Measurements from ENCODE around the gene THAP12. TPM values are rescaled to one million over a fixed set of nuclear protein-coding genes. Genes with fewer than 3 reads are reported as not detected.

THAP12 gene
- total and polyA plus RNA-seq, 2 experiments from 2014 or later, result 22.6 to 39.0 TPM

DNA sequence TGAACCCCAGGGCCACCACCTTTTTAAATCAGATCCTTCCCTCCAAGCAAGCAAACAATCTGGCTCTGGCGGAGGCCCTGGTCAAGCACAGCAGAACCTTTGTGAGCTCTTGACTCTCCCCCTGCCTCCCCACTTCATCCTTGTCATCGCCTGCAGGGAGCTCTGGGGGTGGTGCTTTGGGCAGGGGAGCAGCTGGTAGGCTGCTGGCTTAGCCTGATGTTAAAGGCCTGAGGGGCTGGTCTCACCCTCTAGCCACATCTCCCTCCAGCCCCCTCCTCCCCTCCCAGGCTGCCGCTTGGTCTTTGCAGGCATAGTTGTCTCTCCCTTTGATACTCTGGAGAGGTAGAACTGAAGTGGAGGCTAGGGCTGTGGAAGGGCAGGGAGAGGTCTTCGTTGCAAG lies 50.9 kb downstream of the THAP12 start:
- no peak for DNase-seq
- no peak overlapping the region for H3K27ac ChIP-seq
- H3K4me1 ChIP-seq (ENCODE audit: insufficient read depth), result no peaks in the 10 kb centered on the region
- TF ChIP-seq EZH2 (IDR thresholded peaks at IDR 0.05; ENCODE audit: insufficient read depth, poor library complexity, severe bottlenecking) (no peak), EZH2phosphoT487 (IDR thresholded peaks at IDR 0.05; ENCODE audit: insufficient read depth, low read depth) (no peak)
- no peak overlapping the region for H3K4me3 ChIP-seq
- H3K36me3 ChIP-seq (ENCODE audit: low read depth), result no peaks in the 10 kb centered on the region
- no peak overlapping the region for H3K4me2 ChIP-seq (ENCODE audit: unreplicated experiment)
- no peak overlapping the region for H2AFZ ChIP-seq
- no peaks in the 10 kb centered on the region for H3K9me3 ChIP-seq (ENCODE audit: low read depth)
- H3F3A ChIP-seq (ENCODE audit: insufficient read depth), result no peaks in the 10 kb centered on the region
- H3K9me2 ChIP-seq (ENCODE audit: insufficient read depth), result no peaks in the 10 kb centered on the region
- no peaks in the 10 kb centered on the region for H3K27me3 ChIP-seq (replicated peaks; ENCODE audit: insufficient read depth)
- WGBS, 2 experiments (ENCODE audit: low coverage in 1 of 2, low lambda C conversion rate in 2 of 2, missing lambda C conversion rate in 2 of 2), result 56 to 66% methylated on average over 4 of the region's 4 CpGs
- H3K79me2 ChIP-seq (ENCODE audit: insufficient read depth), result no peaks in the 10 kb centered on the region
- no peak overlapping the region for H3K9ac ChIP-seq
- H4K20me1 ChIP-seq (ENCODE audit: insufficient read depth), result no peaks in the 10 kb centered on the region
- in situ Hi-C loops (cut with MboI), result no loop called here

DNA sequence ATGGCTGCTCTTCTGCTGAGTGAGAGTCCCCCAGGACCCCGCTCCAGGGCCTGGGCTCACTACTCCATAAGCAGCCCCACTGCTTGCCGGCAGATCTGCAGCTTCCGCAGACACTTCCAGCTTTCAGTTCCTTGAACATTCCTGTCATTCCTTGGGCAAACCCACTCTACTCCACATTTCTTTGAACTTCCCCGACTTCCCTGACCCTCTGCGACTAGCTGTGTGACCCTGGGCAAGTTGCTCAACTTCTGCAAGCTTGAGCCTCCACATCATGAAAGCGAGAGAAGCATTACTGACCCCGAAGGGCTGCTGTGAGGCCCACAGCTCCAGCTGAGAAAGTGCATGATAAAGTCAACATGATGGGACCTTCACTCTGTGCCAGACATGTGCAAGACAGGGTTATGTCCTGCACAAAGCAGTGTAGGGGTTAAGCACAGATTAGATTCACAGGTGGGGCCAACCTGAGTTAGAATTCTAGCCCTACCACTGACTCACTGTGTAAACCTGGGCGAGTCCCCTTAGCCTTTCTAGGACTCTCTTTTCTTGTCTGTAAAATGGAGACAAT lies 51.8 kb downstream of the THAP12 start:
- H2AFZ ChIP-seq, result no peak overlapping the region

DNA sequence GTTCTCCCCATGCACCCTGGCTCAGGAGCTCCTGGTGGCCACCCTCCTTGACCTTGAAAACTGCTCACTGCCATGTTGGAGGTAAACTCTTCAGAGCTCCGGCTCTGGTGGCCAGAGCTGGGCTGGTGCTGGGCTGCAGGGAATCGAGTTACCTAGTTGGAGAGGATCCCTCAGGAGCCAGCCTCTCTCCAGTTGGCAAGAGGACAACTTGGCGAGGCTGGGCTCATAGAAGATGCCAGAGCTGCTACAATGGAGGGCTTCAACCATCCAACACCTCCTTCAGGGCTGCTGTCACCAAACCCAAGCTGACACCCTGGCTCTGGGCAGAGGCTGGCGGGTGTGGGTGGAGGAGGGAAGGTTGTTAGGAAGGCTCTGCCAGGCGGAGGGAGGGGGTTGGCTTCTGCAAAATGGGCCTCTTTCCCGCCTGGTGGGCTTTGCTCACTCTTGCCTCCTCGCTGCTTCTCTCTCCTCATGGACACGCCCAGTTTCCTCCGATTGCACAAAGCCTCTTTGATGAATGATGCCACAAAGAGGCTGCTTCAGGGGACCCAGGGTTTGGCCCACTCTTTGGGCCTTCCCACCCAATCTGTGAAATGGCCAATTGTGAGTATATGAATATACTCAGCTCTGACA lies 53.1 kb downstream of the THAP12 start:
- TF ChIP-seq EZH2phosphoT487 (IDR thresholded peaks at IDR 0.05; ENCODE audit: insufficient read depth, low read depth), result no peak
- no peak for TF ChIP-seq EZH2 (IDR thresholded peaks at IDR 0.05; ENCODE audit: insufficient read depth, poor library complexity, severe bottlenecking)
- no peak overlapping the region for H3K9ac ChIP-seq
- H3K4me1 ChIP-seq (ENCODE audit: insufficient read depth), result no peaks in the 10 kb centered on the region
- H3K79me2 ChIP-seq (ENCODE audit: insufficient read depth), result no peaks in the 10 kb centered on the region
- H3K27ac ChIP-seq, result no peak overlapping the region
- no peak overlapping the region for H3K4me2 ChIP-seq (ENCODE audit: unreplicated experiment)
- no peaks in the 10 kb centered on the region for H3K36me3 ChIP-seq (ENCODE audit: low read depth)
- in situ Hi-C loops (cut with MboI), result no loop called here
- 84 to 86% methylated on average over 9 of the region's 9 CpGs for WGBS, 2 experiments (ENCODE audit: low coverage in 1 of 2, low lambda C conversion rate in 2 of 2, missing lambda C conversion rate in 2 of 2)
- H3F3A ChIP-seq (ENCODE audit: insufficient read depth), result no peaks in the 10 kb centered on the region
- H3K27me3 ChIP-seq (replicated peaks; ENCODE audit: insufficient read depth), result no peaks in the 10 kb centered on the region
- H4K20me1 ChIP-seq (ENCODE audit: insufficient read depth), result no peaks in the 10 kb centered on the region
- no peak overlapping the region for H2AFZ ChIP-seq
- no peaks in the 10 kb centered on the region for H3K9me2 ChIP-seq (ENCODE audit: insufficient read depth)
- DNase-seq, result no peak
- H3K4me3 ChIP-seq, result no peak overlapping the region
- no peaks in the 10 kb centered on the region for H3K9me3 ChIP-seq (ENCODE audit: low read depth)

More for the DNA sequence above, 51.8 kb downstream of the THAP12 start:
- Histone ChIP-seq H3K79me2 (ENCODE audit: insufficient read depth) (no peaks in the 10 kb centered on the region), H3K4me2 (ENCODE audit: unreplicated experiment) (no peak overlapping the region), H3F3A (ENCODE audit: insufficient read depth) (no peaks in the 10 kb centered on the region), H3K27ac (no peak overlapping the region), H3K9ac (no peak overlapping the region), H3K4me3 (no peak overlapping the region), H3K9me3 (ENCODE audit: low read depth) (no peaks in the 10 kb centered on the region), H3K4me1 (ENCODE audit: insufficient read depth) (no peaks in the 10 kb centered on the region), H3K36me3 (ENCODE audit: low read depth) (no peaks in the 10 kb centered on the region), H4K20me1 (ENCODE audit: insufficient read depth) (no peaks in the 10 kb centered on the region), H3K9me2 (ENCODE audit: insufficient read depth) (no peaks in the 10 kb centered on the region), H3K27me3 (replicated peaks; ENCODE audit: insufficient read depth) (no peaks in the 10 kb centered on the region)
- no peak for DNase-seq
- in situ Hi-C loops (cut with MboI), result no loop called here
- 54 to 75% methylated on average over 7 to 8 of the region's 8 CpGs for WGBS, 2 experiments (ENCODE audit: low coverage in 1 of 2, low lambda C conversion rate in 2 of 2, missing lambda C conversion rate in 2 of 2)
- no peak for TF ChIP-seq EZH2phosphoT487 (IDR thresholded peaks at IDR 0.05; ENCODE audit: insufficient read depth, low read depth)
- no peak for TF ChIP-seq EZH2 (IDR thresholded peaks at IDR 0.05; ENCODE audit: insufficient read depth, poor library complexity, severe bottlenecking)

DNA sequence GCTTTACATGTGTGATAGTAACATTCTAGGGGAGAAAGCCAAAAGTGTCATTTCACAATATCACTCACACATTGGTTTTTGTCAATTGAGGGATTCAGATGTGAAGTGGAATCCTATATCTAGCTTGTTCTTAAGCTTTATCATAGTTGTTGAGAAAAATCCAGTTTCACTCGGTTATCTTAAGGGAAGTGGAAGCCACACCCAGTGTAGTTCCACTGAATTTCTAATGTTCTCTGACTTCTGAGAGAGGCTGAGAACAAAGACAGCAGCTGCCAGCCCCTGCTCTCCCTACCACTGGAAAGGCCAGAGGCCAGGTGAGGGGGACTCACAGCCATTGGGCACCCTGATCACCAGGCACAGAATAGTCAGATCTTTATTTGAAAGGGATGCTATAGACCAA lies 53.7 kb downstream of the THAP12 start:
- no peaks in the 10 kb centered on the region for H4K20me1 ChIP-seq (ENCODE audit: insufficient read depth)
- no peaks in the 10 kb centered on the region for H3K27me3 ChIP-seq (replicated peaks; ENCODE audit: insufficient read depth)
- TF ChIP-seq EZH2phosphoT487 (IDR thresholded peaks at IDR 0.05; ENCODE audit: insufficient read depth, low read depth) (no peak), EZH2 (IDR thresholded peaks at IDR 0.05; ENCODE audit: insufficient read depth, poor library complexity, severe bottlenecking) (no peak)
- DNase-seq, result no peak
- H2AFZ ChIP-seq, result no peak overlapping the region
- no peaks in the 10 kb centered on the region for H3K9me3 ChIP-seq (ENCODE audit: low read depth)
- 40 to 50% methylated on average over 1 of the region's 1 CpG for WGBS, 2 experiments (ENCODE audit: low coverage in 1 of 2, low lambda C conversion rate in 2 of 2, missing lambda C conversion rate in 2 of 2)
- H3K9ac ChIP-seq, result no peak overlapping the region
- no peaks in the 10 kb centered on the region for H3K79me2 ChIP-seq (ENCODE audit: insufficient read depth)
- no peak overlapping the region for H3K27ac ChIP-seq
- no peaks in the 10 kb centered on the region for H3K4me1 ChIP-seq (ENCODE audit: insufficient read depth)
- in situ Hi-C loops (cut with MboI), result no loop called here
- no peaks in the 10 kb centered on the region for H3K36me3 ChIP-seq (ENCODE audit: low read depth)
- H3K9me2 ChIP-seq (ENCODE audit: insufficient read depth), result no peaks in the 10 kb centered on the region
- H3K4me3 ChIP-seq, result no peak overlapping the region
- no peak overlapping the region for H3K4me2 ChIP-seq (ENCODE audit: unreplicated experiment)
- H3F3A ChIP-seq (ENCODE audit: insufficient read depth), result no peaks in the 10 kb centered on the region

Data from GM23248 (cell line).